Activated B cell treated with CpG ODN at 0.5 μM for 24 hours (primary cell): ENCODE data around the gene TCF12. TPM values are rescaled to one million over a fixed set of nuclear protein-coding genes. Genes with fewer than 3 reads are reported as not detected.

Experiments
- ATAC-seq: fragments of 200-7000 bp; cut with Tn5 transposase; one replicate; pipeline ENCODE4 v1.10.0; 2021; ENCODE audit warnings: low read depth, mild to moderate bottlenecking, moderate library complexity
- CTCF ChIA-PET: fragments of 350-600 bp; sonication (Branson Sonifier 250); formaldehyde crosslinking; loops from one replicate; lab custom pipeline; 2021; ENCODE audit warnings: antibody characterized with exemption; lab: Charles Lee
- POLR2A ChIA-PET: fragments of 350-600 bp; sonication (Branson Sonifier 250); formaldehyde crosslinking; loops from one replicate; lab custom pipeline; 2021; ENCODE audit warnings: antibody characterized with exemption; lab: Charles Lee
- DNase-seq: peaks from one replicate; pipeline ENCODE4 v3.0.0; 2022
- H3K27ac Mint-ChIP-seq: one replicate; pipeline ENCODE4 v1.8.0; 2020; ENCODE audit warnings: mixed read lengths
- H3K27me3 Mint-ChIP-seq: one replicate; pipeline ENCODE4 v1.8.0; 2021; ENCODE audit warnings: mixed read lengths
- H3K36me3 Mint-ChIP-seq: one replicate; pipeline ENCODE4 v1.8.0; 2021; ENCODE audit warnings: low read depth, mixed read lengths
- H3K4me1 Mint-ChIP-seq: one replicate; pipeline ENCODE4 v1.8.0; 2021; ENCODE audit warnings: mixed read lengths
- H3K4me3 Mint-ChIP-seq: one replicate; pipeline ENCODE4 v1.8.0; 2020; ENCODE audit warnings: mild to moderate bottlenecking, mixed read lengths
- H3K9me3 Mint-ChIP-seq: one replicate; pipeline ENCODE4 v1.8.0; 2020; ENCODE audit warnings: mixed read lengths
- CTCF ChIP-seq: fragments of 200-600 bp; IDR thresholded peaks from one replicate; pipeline ENCODE4 v1.8.0; 2022; ENCODE audit warnings: antibody characterized with exemption, mild to moderate bottlenecking
- intact Hi-C: fragments of 100-400 bp; cut with micrococcal nuclease; formaldehyde crosslinking; loops from one replicate; pipeline ENCODE4 v1.15.1; 2024
- total RNA-seq: library from RNA; stranded (reverse); gene quantifications from 2 replicates; pipeline ENCODE4 v1.2.3, GENCODE V29; 2022

Gene TCF12
- total RNA-seq, 1 donor from 2014 or later = 119 TPM

DNA sequence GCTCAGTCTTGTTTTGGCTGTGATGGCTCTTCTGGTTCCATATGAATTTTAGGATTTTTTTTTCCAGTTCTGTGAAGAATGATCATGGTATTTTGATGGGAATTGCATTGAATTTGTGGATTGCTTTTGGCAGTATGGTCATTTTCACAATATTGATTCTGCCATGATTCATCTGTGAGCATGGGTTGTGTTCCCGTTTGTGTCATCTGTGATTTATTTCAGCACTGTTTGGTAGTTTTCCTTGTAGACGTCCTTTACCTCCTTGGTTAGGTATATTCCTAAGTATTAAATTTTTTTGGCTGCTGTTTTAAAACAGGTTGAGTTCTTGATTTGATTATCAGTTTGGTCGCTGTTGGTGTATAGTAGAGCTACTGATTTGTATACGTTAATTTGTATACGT, 18.5 kb downstream of the TCF12 start:
- ChIA-PET CTCF (no interaction called here), POLR2A (interaction anchor here (0.6 kb wide), 1 partner anchor 223 kb away, joined by 3 read pairs; no protein-coding TSS in a partner anchor)
- H3K4me1 Mint-ChIP-seq = peaks cover 55% of the 10 kb centered on the region
- no peak overlapping the region for H3K27ac Mint-ChIP-seq
- H3K4me3 Mint-ChIP-seq = no peak overlapping the region
- no peaks in the 10 kb centered on the region for H3K27me3 Mint-ChIP-seq
- DNase-seq = no peak
- TF ChIP-seq CTCF = no peak
- intact Hi-C loops = no loop called here
- H3K9me3 Mint-ChIP-seq = peaks cover 4% of the 10 kb centered on the region
- no peak for ATAC-seq
- H3K36me3 Mint-ChIP-seq = peaks cover 49% of the 10 kb centered on the region

DNA sequence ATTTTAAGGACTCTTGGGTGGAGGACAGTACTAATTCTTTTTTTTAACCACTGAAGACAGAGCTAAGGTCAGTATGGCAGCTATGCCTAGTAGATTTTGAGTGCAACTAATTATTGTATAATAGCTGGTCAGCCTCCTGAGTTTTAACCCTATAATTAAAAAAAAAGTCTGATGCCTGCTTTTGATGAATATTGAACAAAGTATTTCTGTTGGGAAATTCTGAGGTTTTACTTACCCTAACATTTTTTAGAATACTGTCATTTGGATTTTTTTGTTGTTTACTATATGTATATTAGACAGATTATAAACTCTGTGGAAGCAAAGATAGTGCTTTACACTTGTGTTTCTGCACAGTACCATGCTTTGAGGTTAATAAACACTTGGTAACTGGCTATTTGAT, 20.8 kb downstream of the TCF12 start:
- Mint-ChIP-seq H3K27me3 (no peaks in the 10 kb centered on the region), H3K9me3 (peaks cover 4% of the 10 kb centered on the region), H3K36me3 (peaks cover 40% of the 10 kb centered on the region), H3K27ac (no peak overlapping the region), H3K4me1 (peaks cover 54% of the 10 kb centered on the region), H3K4me3 (no peak overlapping the region)
- ATAC-seq (no peak), DNase-seq (no peak)
- no peak for TF ChIP-seq CTCF
- intact Hi-C loops = no loop called here
- POLR2A ChIA-PET = interaction anchor here (0.6 kb wide), 1 partner anchor 11 kb away, joined by 7 read pairs; no protein-coding TSS in a partner anchor
- CTCF ChIA-PET = no interaction called here

GRCh38 chr15:56940388-56940787, 21.9 kb downstream of the TCF12 start:
- intact Hi-C loops = no loop called here
- Mint-ChIP-seq H3K4me1 (peaks cover 51% of the 10 kb centered on the region), H3K27ac (no peak overlapping the region), H3K27me3 (no peaks in the 10 kb centered on the region), H3K4me3 (no peak overlapping the region), H3K9me3 (peaks cover 8% of the 10 kb centered on the region), H3K36me3 (peaks cover 34% of the 10 kb centered on the region)
- CTCF ChIA-PET = no interaction called here
- no peak for ATAC-seq
- DNase-seq = no peak
- POLR2A ChIA-PET = no interaction called here
- TF ChIP-seq CTCF = no peak

DNA sequence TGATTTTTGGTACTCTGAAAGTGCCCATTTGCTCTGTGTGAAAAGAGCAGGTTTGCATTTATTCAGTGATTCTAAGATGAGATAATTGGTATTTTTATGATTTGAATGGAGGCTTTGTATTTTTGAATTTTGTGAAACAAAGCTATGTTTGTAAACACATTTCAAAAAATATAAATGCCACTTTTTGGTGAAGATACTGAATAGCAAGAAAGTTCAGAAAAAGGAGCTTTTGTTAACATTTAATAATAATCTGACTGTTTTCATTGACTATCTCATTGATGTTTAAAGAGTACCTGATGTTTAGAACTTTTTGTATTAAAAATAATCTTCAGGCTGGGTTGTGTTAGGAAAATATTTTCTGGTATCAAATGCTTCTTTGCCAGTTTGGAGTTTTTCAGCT, 23.7 kb downstream of the TCF12 start:
- Mint-ChIP-seq H3K27me3 (no peaks in the 10 kb centered on the region), H3K9me3 (peaks cover 9% of the 10 kb centered on the region), H3K36me3 (peaks cover 26% of the 10 kb centered on the region), H3K27ac (no peak overlapping the region), H3K4me3 (no peak overlapping the region), H3K4me1 (peaks cover 46% of the 10 kb centered on the region)
- no peak for TF ChIP-seq CTCF
- DNase-seq (no peak), ATAC-seq (no peak)
- CTCF ChIA-PET = interaction anchor here (0.7 kb wide), 1 partner anchor 589 kb away, joined by 3 read pairs; no protein-coding TSS in a partner anchor
- intact Hi-C loops = no loop called here
- POLR2A ChIA-PET = no interaction called here

DNA sequence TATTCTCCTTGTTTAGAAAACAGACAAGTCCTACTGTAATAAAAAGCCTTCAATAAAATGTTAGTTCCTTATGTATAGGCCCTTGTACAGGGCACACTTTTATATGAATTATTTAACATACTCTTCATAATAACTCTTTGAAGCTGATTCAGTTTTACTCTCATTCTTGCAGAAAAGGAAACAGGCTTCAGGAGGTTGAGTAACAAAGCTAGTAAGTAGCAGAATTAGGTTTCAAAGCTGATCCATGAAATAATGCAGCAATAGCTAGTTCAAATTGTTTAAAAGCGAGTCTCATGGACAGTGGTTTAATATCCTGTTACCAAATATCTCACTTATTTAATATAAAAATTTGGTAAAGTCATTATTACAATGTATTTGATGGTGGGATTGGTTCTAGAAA, 25.0 kb downstream of the TCF12 start:
- peaks cover 41% of the 10 kb centered on the region for H3K4me1 Mint-ChIP-seq
- H3K4me3 Mint-ChIP-seq = no peak overlapping the region
- peaks cover 9% of the 10 kb centered on the region for H3K9me3 Mint-ChIP-seq
- no peak overlapping the region for H3K27ac Mint-ChIP-seq
- ChIA-PET CTCF (no interaction called here), POLR2A (no interaction called here)
- peaks cover 18% of the 10 kb centered on the region for H3K36me3 Mint-ChIP-seq
- ATAC-seq = no peak
- DNase-seq = no peak
- TF ChIP-seq CTCF = no peak
- H3K27me3 Mint-ChIP-seq = no peaks in the 10 kb centered on the region
- intact Hi-C loops = no loop called here
